ENCODE measurements around the gene CHMP4A. TPM values are rescaled to one million over a fixed set of nuclear protein-coding genes. Genes with fewer than 3 reads are reported as not detected.

CHMP4A gene
- polyA plus RNA-seq, 1 donor (not counting 4 experiments of a cell fraction or from before 2014, with no cell fraction given): 54.5 TPM

DNA sequence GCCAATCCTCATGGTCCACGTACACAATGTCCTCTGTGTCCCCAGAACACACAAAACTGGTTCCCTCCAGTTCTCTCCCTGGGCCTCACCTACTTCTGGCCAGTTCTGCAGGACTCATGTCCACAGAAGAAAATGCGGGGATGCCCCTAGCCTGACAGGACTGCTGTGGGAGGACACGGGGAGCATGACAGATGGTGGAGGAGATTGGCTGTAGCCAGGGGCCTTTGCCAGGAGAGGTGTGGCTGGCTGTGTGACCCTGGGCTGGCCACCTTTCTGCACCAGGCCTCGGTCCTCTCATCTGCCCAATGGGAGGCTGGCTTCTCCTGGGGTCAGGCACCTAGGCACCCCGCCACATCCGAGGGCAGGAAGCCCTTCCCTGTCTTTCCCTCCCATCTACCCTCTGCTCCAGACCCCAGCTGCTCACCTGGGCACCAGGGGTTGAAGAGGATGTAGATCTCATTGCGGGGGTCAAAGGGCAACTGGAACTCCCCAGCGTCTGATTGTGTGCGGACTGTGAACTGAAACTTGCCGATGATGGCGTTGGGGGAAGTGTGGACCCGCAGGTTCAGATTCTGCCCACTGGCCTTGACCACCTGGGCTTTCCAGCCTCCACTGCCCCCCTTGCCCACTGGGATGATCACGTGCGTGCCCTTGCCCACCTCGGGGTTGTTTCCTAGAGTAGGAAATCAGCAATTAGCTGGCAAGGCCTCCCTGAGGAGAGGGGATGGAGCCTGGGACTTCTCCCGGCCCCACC lies 46.9 kb upstream of the CHMP4A start:
- dilution Hi-C loops (cut with MboI; ENCODE audit: extremely low pct_ligation_motif_present, low sequenced_read_pairs): no loop called here
- Histone ChIP-seq H3K36me3 (ENCODE audit: control insufficient read depth in 2 of 2, extremely low read depth in 1 of 2, insufficient read depth in 2 of 2, low read length in 2 of 2) (peaks cover 3 to 11% of the 10 kb centered on the region in 2 experiments), H3K9me1 (ENCODE audit: control insufficient read depth, extremely low read depth, insufficient read depth, low read length) (no peaks in the 10 kb centered on the region), H3K4me3 (ENCODE audit: control insufficient read depth in 2 of 3, extremely low read depth in 1 of 3, insufficient read depth in 2 of 3, low read depth in 1 of 3, low read length in 3 of 3) (no peak overlapping the region), H3K4me2 (ENCODE audit: control insufficient read depth, extremely low read depth, insufficient read depth, low read depth, low read length) (no peak overlapping the region), H3K9me3 (ENCODE audit: control insufficient read depth, low read depth, low read length) (no peaks in the 10 kb centered on the region), H3K4me1 (ENCODE audit: control insufficient read depth, extremely low read depth, insufficient read depth, low read length) (peaks cover 33% of the 10 kb centered on the region), H3K27ac (ENCODE audit: control insufficient read depth, insufficient read depth, low read length) (no peak overlapping the region), H4K20me1 (ENCODE audit: control insufficient read depth, extremely low read depth, insufficient read depth, low read length) (no peaks in the 10 kb centered on the region), H2AFZ (ENCODE audit: control insufficient read depth, low read length) (no peak overlapping the region), H3K27me3 (ENCODE audit: control insufficient read depth, extremely low read depth, insufficient read depth, low read length) (no peaks in the 10 kb centered on the region), H3K79me2 (ENCODE audit: control insufficient read depth, insufficient read depth, low read length) (no peaks in the 10 kb centered on the region), H3K9ac (ENCODE audit: control insufficient read depth, extremely low read depth, insufficient read depth, low read length) (no peak overlapping the region)
- DNase-seq (ENCODE audit: low read depth, low spot score) (no peak), FAIRE-seq (no peak)
- TF ChIP-seq, protein P1, sequence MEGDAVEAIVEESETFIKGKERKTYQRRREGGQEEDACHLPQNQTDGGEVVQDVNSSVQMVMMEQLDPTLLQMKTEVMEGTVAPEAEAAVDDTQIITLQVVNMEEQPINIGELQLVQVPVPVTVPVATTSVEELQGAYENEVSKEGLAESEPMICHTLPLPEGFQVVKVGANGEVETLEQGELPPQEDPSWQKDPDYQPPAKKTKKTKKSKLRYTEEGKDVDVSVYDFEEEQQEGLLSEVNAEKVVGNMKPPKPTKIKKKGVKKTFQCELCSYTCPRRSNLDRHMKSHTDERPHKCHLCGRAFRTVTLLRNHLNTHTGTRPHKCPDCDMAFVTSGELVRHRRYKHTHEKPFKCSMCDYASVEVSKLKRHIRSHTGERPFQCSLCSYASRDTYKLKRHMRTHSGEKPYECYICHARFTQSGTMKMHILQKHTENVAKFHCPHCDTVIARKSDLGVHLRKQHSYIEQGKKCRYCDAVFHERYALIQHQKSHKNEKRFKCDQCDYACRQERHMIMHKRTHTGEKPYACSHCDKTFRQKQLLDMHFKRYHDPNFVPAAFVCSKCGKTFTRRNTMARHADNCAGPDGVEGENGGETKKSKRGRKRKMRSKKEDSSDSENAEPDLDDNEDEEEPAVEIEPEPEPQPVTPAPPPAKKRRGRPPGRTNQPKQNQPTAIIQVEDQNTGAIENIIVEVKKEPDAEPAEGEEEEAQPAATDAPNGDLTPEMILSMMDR (optimal IDR thresholded peaks at IDR 0.05 in 1 of 3, IDR thresholded peaks at IDR 0.05 in 1 of 3, conservative IDR thresholded peaks at IDR 0.05 in 1 of 3; ENCODE audit: extremely low read depth in 1 of 3, insufficient read depth in 2 of 3, low read length in 3 of 3): no peak
- no peak for TF ChIP-seq EZH2 (IDR thresholded peaks at IDR 0.05; ENCODE audit: low read length)

DNA sequence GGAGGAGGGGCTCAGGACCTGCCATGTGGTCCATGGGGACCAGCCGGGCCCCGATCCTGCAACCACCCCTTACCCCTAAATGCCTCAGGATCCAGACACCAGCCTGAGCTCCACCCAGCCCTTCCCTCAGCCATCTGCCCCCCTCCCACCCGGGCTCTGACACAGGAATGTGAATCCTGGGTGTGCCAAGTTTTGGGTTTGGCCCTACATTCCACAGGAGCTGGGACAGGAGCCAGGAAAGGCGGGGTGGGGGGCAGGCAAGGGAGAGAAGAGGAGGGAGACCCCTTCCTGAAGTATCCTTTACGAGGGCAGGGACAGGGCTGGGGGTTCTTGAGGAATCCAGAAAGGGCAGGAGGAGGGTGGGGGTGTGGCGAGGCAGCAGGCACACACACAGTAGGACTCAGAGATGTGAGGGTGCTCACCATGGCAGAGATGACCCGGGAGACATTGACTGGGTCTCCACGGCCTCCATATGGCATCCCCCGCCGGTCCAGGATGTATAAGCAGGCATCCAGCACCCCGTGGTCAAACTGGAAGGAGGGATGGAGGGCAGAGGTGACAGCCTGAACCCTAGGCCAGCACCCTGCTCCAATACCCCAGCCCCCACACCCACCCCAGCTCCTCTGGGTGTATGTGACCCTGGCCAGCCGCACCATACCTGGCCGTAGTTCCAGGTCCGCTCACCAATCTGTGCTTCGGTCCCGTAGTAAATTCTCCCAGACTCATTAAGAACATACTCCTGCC lies 46.2 kb upstream of the CHMP4A start:
- peak overlapping the region; percentile 45 for H3K4me2 ChIP-seq (ENCODE audit: control insufficient read depth, extremely low read depth, insufficient read depth, low read depth, low read length)
- no peaks in the 10 kb centered on the region for H3K27me3 ChIP-seq (ENCODE audit: control insufficient read depth, extremely low read depth, insufficient read depth, low read length)
- no peak for FAIRE-seq
- peaks cover 26% of the 10 kb centered on the region for H3K4me1 ChIP-seq (ENCODE audit: control insufficient read depth, extremely low read depth, insufficient read depth, low read length)
- DNase-seq (ENCODE audit: low read depth, low spot score): no peak
- dilution Hi-C loops (cut with MboI; ENCODE audit: extremely low pct_ligation_motif_present, low sequenced_read_pairs): no loop called here
- TF ChIP-seq EZH2 (IDR thresholded peaks at IDR 0.05; ENCODE audit: low read length): no peak
- TF ChIP-seq, protein P1 (optimal IDR thresholded peaks at IDR 0.05 in 1 of 3, IDR thresholded peaks at IDR 0.05 in 1 of 3, conservative IDR thresholded peaks at IDR 0.05 in 1 of 3; ENCODE audit: extremely low read depth in 1 of 3, insufficient read depth in 2 of 3, low read length in 3 of 3): no peak
- H3K36me3 ChIP-seq (ENCODE audit: control insufficient read depth in 2 of 2, extremely low read depth in 1 of 2, insufficient read depth in 2 of 2, low read length in 2 of 2): peaks cover 9 to 18% of the 10 kb centered on the region in 2 experiments
- peak overlapping the region; percentile 71 for H2AFZ ChIP-seq (ENCODE audit: control insufficient read depth, low read length)
- no peaks in the 10 kb centered on the region for H3K9me1 ChIP-seq (ENCODE audit: control insufficient read depth, extremely low read depth, insufficient read depth, low read length)
- H3K79me2 ChIP-seq (ENCODE audit: control insufficient read depth, insufficient read depth, low read length): no peaks in the 10 kb centered on the region
- peak overlapping the region; percentile 9 for H3K9ac ChIP-seq (ENCODE audit: control insufficient read depth, extremely low read depth, insufficient read depth, low read length)
- H4K20me1 ChIP-seq (ENCODE audit: control insufficient read depth, extremely low read depth, insufficient read depth, low read length): no peaks in the 10 kb centered on the region
- no peaks in the 10 kb centered on the region for H3K9me3 ChIP-seq (ENCODE audit: control insufficient read depth, low read depth, low read length)
- no peak overlapping the region for H3K27ac ChIP-seq (ENCODE audit: control insufficient read depth, insufficient read depth, low read length)
- no peak overlapping the region for H3K4me3 ChIP-seq (ENCODE audit: control insufficient read depth in 2 of 3, extremely low read depth in 1 of 3, insufficient read depth in 2 of 3, low read depth in 1 of 3, low read length in 3 of 3)

Data from keratinocyte (primary cell).